K562 (cell line): Measurements from ENCODE around the gene SGSH. TPM values are rescaled to one million over a fixed set of nuclear protein-coding genes. Genes with fewer than 3 reads are reported as not detected.

Experiments used
- BCLAF1 ChIP-seq, 2 experiments: fragments of 450-650 bp in 1 of 2; IDR thresholded peaks; 2 replicates each; pipeline ENCODE4 v1.6.1; 2011 to 2017; ENCODE audit warnings: low read depth in 2 of 2, antibody characterized with exemption in 1 of 2, borderline replicate concordance in 1 of 2, low read length in 1 of 2, mild to moderate bottlenecking in 1 of 2, mixed read lengths in 1 of 2; ENCODE audit not compliant: control insufficient read depth in 1 of 2
- BRD4 ChIP-seq: fragments of 200-600 bp; sonication (generic); IDR thresholded peaks from 2 replicates; pipeline ENCODE4 v1.6.1; 2017; ENCODE audit warnings: inconsistent platforms
- CTBP1 ChIP-seq: fragments of 450-650 bp; IDR thresholded peaks from 2 replicates; pipeline ENCODE4 v1.6.1; 2016; ENCODE audit warnings: borderline replicate concordance
- CTCFL ChIP-seq: IDR thresholded peaks from 2 replicates; pipeline ENCODE4 v1.6.1; 2011; ENCODE audit warnings: borderline replicate concordance, low read depth, mild to moderate bottlenecking, moderate library complexity, low read length; ENCODE audit not compliant: insufficient read depth, poor library complexity, severe bottlenecking
- DPF2 ChIP-seq: fragments of 450-650 bp; IDR thresholded peaks from 2 replicates; pipeline ENCODE4 v1.6.1; 2016
- ELK1 ChIP-seq: sonication (generic); formaldehyde crosslinking; IDR thresholded peaks from 2 replicates; pipeline ENCODE4 v1.8.1; 2022; ENCODE audit warnings: missing genetic modification reagents
- FOXA3 ChIP-seq, 2 experiments: fragments of 450-650 bp in 1 of 2; sonication (generic) in 1 of 2; formaldehyde crosslinking; IDR thresholded peaks in 1 of 2; conservative IDR thresholded peaks in 1 of 2; 2 replicates each; pipeline versions ENCODE4 v1.4.0 to v1.8.0; 2020 to 2022; ENCODE audit warnings: mild to moderate bottlenecking in 2 of 2, missing genetic modification reagents in 1 of 2
- HINFP ChIP-seq: fragments of 450-650 bp; conservative IDR thresholded peaks from 2 replicates; pipeline ENCODE4 v1.6.1; 2016; ENCODE audit warnings: missing genetic modification characterization, low read depth, mild to moderate bottlenecking, control low read depth, missing compliant biosample characterization
- MAFK ChIP-seq: IDR thresholded peaks from 2 replicates; pipeline ENCODE4 v1.6.1; 2011; ENCODE audit warnings: low read length, improper control_type of control experiment
- MECOM ChIP-seq: fragments of 250-450 bp; sonication (Bioruptor Pico); IDR thresholded peaks from 2 replicates; pipeline ENCODE4 v1.8.0; 2022; ENCODE audit warnings: inconsistent platforms
- PKNOX1 ChIP-seq: fragments of 450-650 bp; IDR thresholded peaks from 2 replicates; pipeline ENCODE4 v1.6.1; 2016
- ZC3H8 ChIP-seq: fragments of 450-650 bp; IDR thresholded peaks from 2 replicates; pipeline ENCODE4 v1.6.1; 2017
- ZNF311 ChIP-seq: fragments of 250-450 bp; sonication (Bioruptor Pico); IDR thresholded peaks from 2 replicates; pipeline ENCODE4 v1.4.0; 2020; ENCODE audit warnings: mild to moderate bottlenecking, moderate library complexity
- ZNF766 ChIP-seq: fragments of 200-800 bp; sonication (Bioruptor generic); conservative IDR thresholded peaks from 2 replicates; pipeline ENCODE4 v1.6.1; 2016; ENCODE audit warnings: missing genetic modification characterization, missing compliant biosample characterization
- ZZZ3 ChIP-seq: fragments of 450-650 bp; IDR thresholded peaks from 2 replicates; pipeline ENCODE4 v1.6.1; 2016; ENCODE audit warnings: antibody characterized with exemption, mild to moderate bottlenecking, moderate library complexity
- polyA plus RNA-seq, 8 experiments: library from polyadenylated mRNA; depleted of rRNA in 4 of 8; stranded (reverse) in 5 of 8; unstranded in 3 of 8; fragments of >200 nt; fragmentation: Nextera tagmentation in 2 of 8; fragmentation: Illumina TruSeq in 1 of 8; extraction: Ambion mirVana in 2 of 8; extraction: Trizol in 1 of 8; gene quantifications; 2 replicates each; pipeline versions ENCODE4 v1.2.1 to v1.2.3, GENCODE V29; 2011 to 2014; ENCODE audit warnings: inconsistent platforms in 1 of 8, missing spikeins in 1 of 8
- total RNA-seq, 7 experiments: library from RNA; depleted of rRNA in 6 of 7; stranded (reverse); fragments of >200 nt in 6 of 7; fragmentation: Illumina TruSeq in 2 of 7; extraction: Trizol in 2 of 7; gene quantifications; 2 replicates each; pipeline versions ENCODE4 v1.2.1 to v1.2.3, GENCODE V29; 2011 to 2021; ENCODE audit warnings: low replicate concordance in 1 of 7
- TF ChIP-seq, protein P1 (sequence below): sonication (generic); IDR thresholded peaks from 2 replicates; pipeline ENCODE4 v1.6.1; 2016

SGSH gene
- total and polyA plus RNA-seq, 9 of the 15 experiments (the other 6 are each of a cell fraction or from before 2014, with no cell fraction given), result 0.25 to 15.7 (median 4.9) TPM

- TF ChIP-seq ELK1 (CRISPR knock-in tag) (no peak), PKNOX1 (peak; percentile 86), CTCFL (no peak), FOXA3 (CRISPR knock-in tag; conservative IDR thresholded peaks at IDR 0.05 in 1 of 2, IDR thresholded peaks at IDR 0.05 in 1 of 2) (no peak), DPF2 (peak; percentile 51; the same call in 1 of the 2 replicates), MAFK (no peak), CTBP1 (peak; percentile 73; the same call in 1 of the 2 replicates), MECOM (CRISPR knock-in tag) (peak; percentile 29; the same call in 1 of the 2 replicates), ZC3H8 (no peak), ZZZ3 (no peak), ZNF766 (CRISPR knock-in tag) (no peak), HINFP (no peak), BRD4 (no peak), ZNF311 (CRISPR knock-in tag) (no peak), BCLAF1 (IDR thresholded peaks at IDR 0.05; ENCODE audit: borderline replicate concordance in 1 of 2, control insufficient read depth in 1 of 2, low read depth in 2 of 2, low read length in 1 of 2) (no peak)
- TF ChIP-seq, protein P1, sequence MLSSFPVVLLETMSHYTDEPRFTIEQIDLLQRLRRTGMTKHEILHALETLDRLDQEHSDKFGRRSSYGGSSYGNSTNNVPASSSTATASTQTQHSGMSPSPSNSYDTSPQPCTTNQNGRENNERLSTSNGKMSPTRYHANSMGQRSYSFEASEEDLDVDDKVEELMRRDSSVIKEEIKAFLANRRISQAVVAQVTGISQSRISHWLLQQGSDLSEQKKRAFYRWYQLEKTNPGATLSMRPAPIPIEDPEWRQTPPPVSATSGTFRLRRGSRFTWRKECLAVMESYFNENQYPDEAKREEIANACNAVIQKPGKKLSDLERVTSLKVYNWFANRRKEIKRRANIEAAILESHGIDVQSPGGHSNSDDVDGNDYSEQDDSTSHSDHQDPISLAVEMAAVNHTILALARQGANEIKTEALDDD, result no peak
Measured at GRCh38 chr17:80262291-80262690, 42.2 kb upstream of the SGSH start (continued).
